HCT116 (cell line): ENCODE data around the gene CCDC3. TPM values are rescaled to one million over a fixed set of nuclear protein-coding genes. Genes with fewer than 3 reads are reported as not detected.

ENCODE experiments used
- ATAC-seq: fragments of 200-7000 bp; cut with Tn5 transposase; 2 replicates; pipeline ENCODE4 v1.9.1; 2020; ENCODE audit warnings: mild to moderate bottlenecking, moderate library complexity
- BruUV-seq: library from RNA; stranded (reverse); fragments of 400-500 nt; replicated peaks from 2 replicates; lab custom pipeline; 2021; lab: Mats Ljungman, UMichigan
- CTCF ChIA-PET: fragments of 300-600 bp; sonication (Branson Sonifier 250); formaldehyde crosslinking; loops from one replicate; lab custom pipeline; 2021; ENCODE audit warnings: antibody characterized with exemption; lab: Charles Lee
- POLR2A ChIA-PET: fragments of 300-600, 350-600 bp; sonication (Branson Sonifier 250); formaldehyde crosslinking; loops from one replicate; lab custom pipeline; 2021; ENCODE audit warnings: antibody characterized with exemption; lab: Charles Lee
- RAD21 ChIA-PET, 2 experiments: fragments of 300-600 bp; sonication (Branson Sonifier 250); formaldehyde crosslinking; loops; one replicate each; lab custom pipeline; 2023; ENCODE audit warnings: low total read pairs in 2 of 2; ENCODE audit not compliant: uncharacterized antibody in 2 of 2, unreplicated experiment in 2 of 2, low non-redundant PET in 1 of 2; lab: Charles Lee
- DNase-seq: peaks from one replicate; pipeline ENCODE4 v3.0.0-alpha.2; 2010; ENCODE audit warnings: low read depth, low spot score
- H2AFZ ChIP-seq: fragments of 200-600 bp; shearing (Covaris generic), sonication (generic); 2 replicates; pipeline ENCODE4 v1.6.1; 2017; ENCODE audit warnings: low read depth, mixed run types, mixed read lengths, antibody characterized with exemption, low read length; ENCODE audit not compliant: poor library complexity, severe bottlenecking
- H3K27ac ChIP-seq: 2 replicates; pipeline ENCODE4 v1.5.1; 2012; ENCODE audit warnings: low read depth, low read length
- H3K27me3 ChIP-seq: fragments of 200-600 bp; sonication (generic); 2 replicates; pipeline ENCODE4 v1.6.1; 2016; ENCODE audit warnings: mixed run types, low read length, mixed read lengths; ENCODE audit not compliant: insufficient read depth
- H3K36me3 ChIP-seq, 2 experiments: fragments of 200-500 bp in 1 of 2; fragments of 200-600 bp in 1 of 2; sonication (Bioruptor generic) in 1 of 2; sonication (generic) in 1 of 2; 2 replicates each; pipeline versions ENCODE4 v1.5.1 to v1.6.1; 2014 to 2016; ENCODE audit warnings: low read length in 2 of 2, inconsistent platforms in 1 of 2, mixed read lengths in 1 of 2, mixed run types in 1 of 2; ENCODE audit not compliant: insufficient read depth in 2 of 2, control insufficient read depth in 1 of 2
- H3K4me1 ChIP-seq, 2 experiments: fragments of 200-600 bp in 1 of 2; sonication (generic) in 1 of 2; 2 replicates each; pipeline versions ENCODE4 v1.5.1 to v1.6.1; 2012 to 2017; ENCODE audit warnings: low read length in 2 of 2, inconsistent platforms in 1 of 2, mild to moderate bottlenecking in 1 of 2, mixed read lengths in 1 of 2, mixed run types in 1 of 2, moderate library complexity in 1 of 2; ENCODE audit not compliant: insufficient read depth in 2 of 2, control insufficient read depth in 1 of 2
- H3K4me2 ChIP-seq: fragments of 200-600 bp; sonication (generic); 2 replicates; pipeline ENCODE4 v1.6.1; 2017; ENCODE audit warnings: mixed run types, low read length, mixed read lengths
- H3K4me3 ChIP-seq, 2 experiments: fragments of 200-600 bp in 1 of 2; sonication (generic) in 1 of 2; replicated peaks in 1 of 2; 2 replicates each; pipeline ENCODE4 v1.5.1; 2011 to 2016; ENCODE audit warnings: low read length in 2 of 2, control low read depth in 1 of 2, low read depth in 1 of 2, mild to moderate bottlenecking in 1 of 2, mixed read lengths in 1 of 2, mixed run types in 1 of 2
- H3K79me2 ChIP-seq: fragments of 200-600 bp; sonication (generic); 2 replicates; pipeline ENCODE4 v1.6.1; 2017; ENCODE audit warnings: mild to moderate bottlenecking, mixed run types, low read length, moderate library complexity, mixed read lengths; ENCODE audit not compliant: insufficient read depth
- H3K9ac ChIP-seq: fragments of 200-600 bp; sonication (generic); 2 replicates; pipeline ENCODE4 v1.6.1; 2016; ENCODE audit warnings: low read length, mixed read lengths
- H3K9me2 ChIP-seq: fragments of 200-600 bp; sonication (generic), shearing (Covaris generic); 2 replicates; pipeline ENCODE4 v1.6.1; 2017; ENCODE audit warnings: mixed run types, mild to moderate bottlenecking, moderate library complexity; ENCODE audit not compliant: insufficient read depth
- H3K9me3 ChIP-seq, 2 experiments: fragments of 200-500 bp in 1 of 2; fragments of 200-600 bp in 1 of 2; sonication (Bioruptor generic) in 1 of 2; sonication (generic) in 1 of 2; 2 replicates each; pipeline ENCODE4 v1.6.1; 2014 to 2017; ENCODE audit warnings: low read length in 2 of 2, mixed read lengths in 2 of 2, inconsistent platforms in 1 of 2, low read depth in 1 of 2, mild to moderate bottlenecking in 1 of 2, mixed run types in 1 of 2, moderate library complexity in 1 of 2; ENCODE audit not compliant: control insufficient read depth in 1 of 2, insufficient read depth in 1 of 2
- H4K20me1 ChIP-seq: fragments of 200-600 bp; sonication (generic), shearing (Covaris generic); 2 replicates; pipeline ENCODE4 v1.6.1; 2017; ENCODE audit warnings: mixed run types, mild to moderate bottlenecking, moderate library complexity; ENCODE audit not compliant: insufficient read depth
- ATF3 ChIP-seq: IDR thresholded peaks from 2 replicates; pipeline ENCODE4 v1.6.1; 2012
- CBX3 ChIP-seq: IDR thresholded peaks from 2 replicates; pipeline ENCODE4 v1.6.1; 2012; ENCODE audit warnings: low read depth
- CEBPB ChIP-seq: IDR thresholded peaks from 2 replicates; pipeline ENCODE4 v1.6.1; 2012; ENCODE audit warnings: low read depth
- EGR1 ChIP-seq: IDR thresholded peaks from 2 replicates; pipeline ENCODE4 v1.6.1; 2012; ENCODE audit warnings: low read depth
- ELF1 ChIP-seq: IDR thresholded peaks from 2 replicates; pipeline ENCODE4 v1.6.1; 2012; ENCODE audit warnings: low read depth, borderline replicate concordance
- FOSL1 ChIP-seq: IDR thresholded peaks from 2 replicates; pipeline ENCODE4 v1.6.1; 2012; ENCODE audit warnings: low read depth
- MAX ChIP-seq: IDR thresholded peaks from 2 replicates; pipeline ENCODE4 v1.6.1; 2012
- POLR2AphosphoS5 ChIP-seq: IDR thresholded peaks from 2 replicates; pipeline ENCODE4 v1.6.1; 2011; ENCODE audit warnings: mild to moderate bottlenecking, low read depth, low read length, moderate library complexity
- RAD21 ChIP-seq: IDR thresholded peaks from 2 replicates; pipeline ENCODE4 v1.6.1; 2012; ENCODE audit warnings: low read depth, mild to moderate bottlenecking
- REST ChIP-seq: IDR thresholded peaks from 2 replicates; pipeline ENCODE4 v1.6.1; 2012; ENCODE audit warnings: low read depth
- SIN3A ChIP-seq: IDR thresholded peaks from 2 replicates; pipeline ENCODE4 v1.6.1; 2012; ENCODE audit warnings: low read depth
- YY1 ChIP-seq: IDR thresholded peaks from 2 replicates; pipeline ENCODE4 v1.6.1; 2011; ENCODE audit warnings: low read length, low read depth, moderate library complexity, mild to moderate bottlenecking; ENCODE audit not compliant: insufficient replicate concordance; ENCODE audit errors: extremely low read depth
- ZBTB33 ChIP-seq: IDR thresholded peaks from 2 replicates; pipeline ENCODE4 v1.6.1; 2011; ENCODE audit warnings: mild to moderate bottlenecking, low read length, moderate library complexity; ENCODE audit not compliant: insufficient replicate concordance; ENCODE audit errors: extremely low read depth
- ZFX ChIP-seq: fragments of 450-650 bp; IDR thresholded peaks from 2 replicates; pipeline ENCODE4 v1.6.1; 2017
- intact Hi-C: fragments of 100-400 bp; cut with micrococcal nuclease; formaldehyde crosslinking; loops from 2 replicates; pipeline ENCODE4 v1.10.0; 2022
- total RNA-seq: library from RNA; stranded (reverse); gene quantifications from one replicate; pipeline ENCODE4 v1.2.1, GENCODE V29; 2021; ENCODE audit not compliant: unreplicated experiment

CCDC3 gene
- total RNA-seq, 1 experiment from 2014 or later: 10.5 TPM

DNA sequence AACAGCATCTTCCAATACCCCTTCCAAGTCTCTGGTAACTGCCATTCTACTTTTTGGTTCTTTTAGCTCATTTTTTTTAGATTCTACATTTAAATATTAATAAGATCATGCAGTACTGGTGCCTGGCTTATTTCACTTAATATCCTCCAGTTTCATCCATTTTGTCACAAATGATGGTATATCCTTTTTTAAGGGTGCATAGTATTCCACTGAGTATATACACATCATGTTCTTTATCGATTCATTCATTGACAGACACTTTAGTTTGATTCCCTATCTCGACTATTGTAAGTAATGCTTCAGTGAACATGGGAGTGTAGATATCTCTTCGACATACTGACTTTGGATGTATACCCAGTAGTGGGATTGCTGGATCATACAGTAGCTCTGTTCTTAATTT, 89.7 kb downstream of the CCDC3 start:
- ATAC-seq: no peak
- Histone ChIP-seq H3K9me2 (no peaks in the 10 kb centered on the region), H3K4me1 (no peaks in the 10 kb centered on the region), H3K27ac (no peak overlapping the region), H3K9me3 (no peaks in the 10 kb centered on the region), H2AFZ (no peak overlapping the region), H3K36me3 (no peaks in the 10 kb centered on the region), H4K20me1 (no peaks in the 10 kb centered on the region), H3K4me3 (no peak overlapping the region), H3K79me2 (no peaks in the 10 kb centered on the region), H3K9ac (no peak overlapping the region), H3K4me2 (no peak overlapping the region), H3K27me3 (no peaks in the 10 kb centered on the region)
- RAD21 ChIA-PET: no interaction called here
- DNase-seq: no peak
- no TSS peak for BruUV-seq
- POLR2A ChIA-PET: no interaction called here
- intact Hi-C loops: no loop called here
- CTCF ChIA-PET: interaction anchor here (2.1 kb wide), 1 partner anchor 10 kb away, joined by 8 read pairs; no protein-coding TSS in a partner anchor
- TF ChIP-seq CEBPB (no peak), EGR1 (no peak), CBX3 (no peak), ELF1 (no peak), ZFX (no peak), POLR2AphosphoS5 (no peak), MAX (no peak), ZBTB33 (no peak), RAD21 (no peak), SIN3A (no peak), YY1 (no peak), FOSL1 (no peak), ATF3 (no peak), REST (no peak)
